ENCODE results near the gene HNRNPK.

DNA sequence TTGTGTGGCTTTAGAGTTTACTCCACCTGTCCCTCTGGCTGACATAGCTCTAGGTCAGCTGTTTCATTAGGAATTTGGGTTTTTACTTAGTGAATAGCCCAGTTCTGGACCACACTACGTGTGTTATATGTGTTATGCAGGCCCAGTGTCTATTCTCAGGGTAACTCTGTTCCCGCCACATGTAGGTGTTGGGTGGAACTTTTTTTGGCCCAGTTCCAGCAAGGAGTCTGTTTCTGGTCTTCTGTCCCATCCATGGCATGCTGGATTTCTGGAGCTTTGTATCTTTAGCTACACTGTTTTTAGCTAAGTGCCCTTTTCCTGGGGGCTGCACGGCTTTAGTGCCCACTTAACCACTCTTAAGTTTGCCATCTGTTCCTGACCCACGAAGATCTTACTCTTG, 16.1 kb upstream of the HNRNPK start:
- TF ChIP-seq, protein P1, sequence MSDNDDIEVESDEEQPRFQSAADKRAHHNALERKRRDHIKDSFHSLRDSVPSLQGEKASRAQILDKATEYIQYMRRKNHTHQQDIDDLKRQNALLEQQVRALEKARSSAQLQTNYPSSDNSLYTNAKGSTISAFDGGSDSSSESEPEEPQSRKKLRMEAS (IDR thresholded peaks at IDR 0.05): no peak
- no peak for TF ChIP-seq CTCF (CRISPR knock-in tag; IDR thresholded peaks at IDR 0.05)
- TF ChIP-seq RAD21 (CRISPR knock-in tag; IDR thresholded peaks at IDR 0.05): no peak
- no peak for TF ChIP-seq ZNF121 (CRISPR knock-in tag; IDR thresholded peaks at IDR 0.05)
- no peak for TF ChIP-seq RBAK (CRISPR knock-in tag; IDR thresholded peaks at IDR 0.05)
- no peak for TF ChIP-seq FOXP1 (IDR thresholded peaks at IDR 0.05)
- TF ChIP-seq FOXP1 (CRISPR knock-in tag; IDR thresholded peaks at IDR 0.05): no peak
- TF ChIP-seq, protein P2, sequence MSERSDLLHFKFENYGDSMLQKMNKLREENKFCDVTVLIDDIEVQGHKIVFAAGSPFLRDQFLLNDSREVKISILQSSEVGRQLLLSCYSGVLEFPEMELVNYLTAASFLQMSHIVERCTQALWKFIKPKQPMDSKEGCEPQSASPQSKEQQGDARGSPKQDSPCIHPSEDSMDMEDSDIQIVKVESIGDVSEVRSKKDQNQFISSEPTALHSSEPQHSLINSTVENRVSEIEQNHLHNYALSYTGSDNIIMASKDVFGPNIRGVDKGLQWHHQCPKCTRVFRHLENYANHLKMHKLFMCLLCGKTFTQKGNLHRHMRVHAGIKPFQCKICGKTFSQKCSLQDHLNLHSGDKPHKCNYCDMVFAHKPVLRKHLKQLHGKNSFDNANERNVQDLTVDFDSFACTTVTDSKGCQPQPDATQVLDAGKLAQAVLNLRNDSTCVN (CRISPR knock-in tag; IDR thresholded peaks at IDR 0.05; ENCODE audit: borderline replicate concordance): no peak
- no peak for TF ChIP-seq POLR2AphosphoS5 (IDR thresholded peaks at IDR 0.05; ENCODE audit: low read depth, low read length)
- no peak for TF ChIP-seq GFI1 (CRISPR knock-in tag; IDR thresholded peaks at IDR 0.05; ENCODE audit: borderline replicate concordance)
- TF ChIP-seq EZH2 (conservative IDR thresholded peaks at IDR 0.05; ENCODE audit: low read depth, low read length): no peak
- no peak for TF ChIP-seq ZFP82 (CRISPR knock-in tag; IDR thresholded peaks at IDR 0.05; ENCODE audit: borderline replicate concordance)

All from HepG2 (cell line).